BJ (cell line): Measurements from ENCODE around the gene NKAIN1. TPM values are rescaled to one million over a fixed set of nuclear protein-coding genes. Genes with fewer than 3 reads are reported as not detected.

ENCODE experiments used
- CTCF ChIA-PET: fragments of 350-600 bp; formaldehyde crosslinking; extraction: SDS; loops from one replicate; lab custom pipeline; 2021; ENCODE audit warnings: antibody characterized with exemption, inconsistent platforms; lab: Yijun Ruan, JAX
- POLR2A ChIA-PET: fragments of 300-600 bp; sonication (Branson Sonifier 250); formaldehyde crosslinking; extraction: SDS; loops from one replicate; lab custom pipeline; 2021; ENCODE audit warnings: antibody characterized with exemption; lab: Charles Lee
- DNase-seq: peaks from one replicate; pipeline ENCODE4 v3.0.0-alpha.2; 2011; ENCODE audit warnings: low read depth
- H3K27me3 ChIP-seq: 2 replicates; pipeline ENCODE4 v1.6.0; 2011; ENCODE audit warnings: low read length; ENCODE audit not compliant: control insufficient read depth, insufficient read depth
- H3K36me3 ChIP-seq: 2 replicates; pipeline ENCODE4 v1.5.1; 2011; ENCODE audit warnings: low read length; ENCODE audit not compliant: control insufficient read depth, insufficient read depth
- H3K4me3 ChIP-seq: 2 replicates; pipeline ENCODE4 v1.5.1; 2011; ENCODE audit warnings: low read depth, mild to moderate bottlenecking, control low read depth, low read length
- CTCF ChIP-seq: IDR thresholded peaks from 2 replicates; pipeline ENCODE4 v1.5.1; 2011; ENCODE audit warnings: low read depth, mild to moderate bottlenecking, control low read depth, inconsistent platforms, low read length, moderate library complexity; ENCODE audit not compliant: insufficient read depth
- polyA plus RNA-seq: library from polyadenylated mRNA; depleted of rRNA; stranded (reverse); fragments of >200 nt; gene quantifications from 2 replicates; pipeline ENCODE4 v1.2.3, GENCODE V29; 2011

NKAIN1 gene
- polyA plus RNA-seq, 1 experiment = 0.17 TPM

- Histone ChIP-seq H3K27me3 (no peaks in the 10 kb centered on the region), H3K4me3 (no peak overlapping the region), H3K36me3 (no peaks in the 10 kb centered on the region)
- TF ChIP-seq CTCF = no peak
- ChIA-PET POLR2A (no interaction called here), CTCF (interaction anchor here (0.5 to 6.8 kb wide), 6 partner anchors 8 to 379 kb away, joined by 3 to 73 read pairs (median 4); no protein-coding TSS in a partner anchor)
- no peak for DNase-seq
Observed at GRCh38 chr1:31170486-31170735, 69.3 kb downstream of the NKAIN1 start.

DNA sequence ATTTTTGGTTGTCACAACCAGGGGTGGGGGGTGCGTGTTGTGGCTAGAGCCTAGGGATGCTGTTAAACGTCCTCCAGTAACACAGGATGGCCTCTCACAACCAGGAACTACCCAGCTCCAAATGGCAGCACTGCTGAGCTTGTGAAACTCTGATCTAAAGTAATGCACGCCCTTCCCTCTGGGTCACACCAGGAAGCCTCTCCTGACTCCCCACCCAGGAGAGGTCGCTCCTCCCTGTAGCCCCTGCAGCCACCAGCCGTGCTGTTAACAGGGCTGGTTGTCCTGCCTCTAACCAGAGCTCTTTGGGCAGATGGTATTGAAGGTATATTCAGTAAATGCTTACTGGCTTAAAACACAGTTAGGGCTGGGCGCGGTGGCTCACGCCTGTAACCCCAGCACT is 73.2 kb downstream of the NKAIN1 start:
- no peak for DNase-seq
- no peaks in the 10 kb centered on the region for H3K27me3 ChIP-seq
- no peaks in the 10 kb centered on the region for H3K36me3 ChIP-seq
- ChIA-PET CTCF (interaction anchor here (0.6 to 1.6 kb wide), 5 partner anchors 14 to 185 kb away, joined by 3 to 9 read pairs (median 3); no protein-coding TSS in a partner anchor), POLR2A (no interaction called here)
- TF ChIP-seq CTCF = no peak
- H3K4me3 ChIP-seq = no peak overlapping the region

DNA sequence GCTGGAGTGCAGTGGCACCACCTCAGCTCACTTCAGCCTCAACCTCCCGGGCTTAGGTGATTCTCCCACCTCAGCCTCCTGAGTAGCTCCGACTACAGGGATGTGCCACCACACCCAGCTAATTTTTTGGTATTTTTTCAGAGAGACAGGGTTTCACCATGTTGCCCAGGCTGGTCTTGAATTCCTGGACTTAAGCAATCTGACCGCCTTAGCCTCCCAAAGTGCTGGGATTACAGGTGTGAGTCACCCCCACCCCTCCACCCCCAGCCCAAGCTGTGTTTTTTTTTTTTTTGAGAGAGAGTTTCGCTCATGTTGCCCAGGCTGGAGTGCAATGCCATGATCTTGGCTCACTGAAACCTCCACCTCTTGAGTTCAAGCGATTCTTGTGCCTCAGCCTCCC is 75.4 kb downstream of the NKAIN1 start:
- DNase-seq = no peak
- H3K36me3 ChIP-seq = no peaks in the 10 kb centered on the region
- CTCF ChIA-PET = interaction anchor here (0.6 to 3.1 kb wide), 11 partner anchors 8 to 400 kb away, joined by 3 to 25 read pairs (median 3); no protein-coding TSS in a partner anchor
- no peak for TF ChIP-seq CTCF
- H3K27me3 ChIP-seq = no peaks in the 10 kb centered on the region
- POLR2A ChIA-PET = no interaction called here
- H3K4me3 ChIP-seq = no peak overlapping the region

- H3K4me3 ChIP-seq = no peak overlapping the region
- no peak for DNase-seq
- H3K27me3 ChIP-seq = no peaks in the 10 kb centered on the region
- POLR2A ChIA-PET = no interaction called here
- no peaks in the 10 kb centered on the region for H3K36me3 ChIP-seq
- no peak for TF ChIP-seq CTCF
- CTCF ChIA-PET = interaction anchor here (0.6 to 3.1 kb wide), 10 partner anchors 8 to 249 kb away, joined by 3 to 25 read pairs (median 3); no protein-coding TSS in a partner anchor
Observed at GRCh38 chr1:31163866-31164265, 75.8 kb downstream of the NKAIN1 start.

GRCh38 chr1:31161571-31161970 is 78.1 kb downstream of the NKAIN1 start:
- DNase-seq = no peak
- ChIA-PET POLR2A (no interaction called here), CTCF (interaction anchor here (0.6 to 3.1 kb wide), 8 partner anchors 10 to 433 kb away, joined by 3 to 25 read pairs (median 5); no protein-coding TSS in a partner anchor)
- H3K27me3 ChIP-seq = no peaks in the 10 kb centered on the region
- no peak overlapping the region for H3K4me3 ChIP-seq
- H3K36me3 ChIP-seq = no peaks in the 10 kb centered on the region
- no peak for TF ChIP-seq CTCF
